Neural progenitor cell (in vitro differentiated cells): ENCODE data around the gene MAP6.

Experiments used
- EZH2 ChIP-seq: fragments of 200-600 bp; sonication (generic); IDR thresholded peaks from 2 replicates; pipeline ENCODE4 v1.6.1; 2017; ENCODE audit warnings: antibody characterized with exemption, mild to moderate bottlenecking, moderate library complexity
- EZH2phosphoT487 ChIP-seq: fragments of 200-600 bp; sonication (generic); IDR thresholded peaks from 2 replicates; pipeline ENCODE4 v1.6.1; 2017; ENCODE audit warnings: antibody characterized with exemption
- TF ChIP-seq, protein P1 (sequence below): fragments of 200-600 bp; sonication (generic); IDR thresholded peaks from 2 replicates; pipeline ENCODE4 v1.5.1; 2017; ENCODE audit warnings: antibody characterized with exemption, mild to moderate bottlenecking

DNA sequence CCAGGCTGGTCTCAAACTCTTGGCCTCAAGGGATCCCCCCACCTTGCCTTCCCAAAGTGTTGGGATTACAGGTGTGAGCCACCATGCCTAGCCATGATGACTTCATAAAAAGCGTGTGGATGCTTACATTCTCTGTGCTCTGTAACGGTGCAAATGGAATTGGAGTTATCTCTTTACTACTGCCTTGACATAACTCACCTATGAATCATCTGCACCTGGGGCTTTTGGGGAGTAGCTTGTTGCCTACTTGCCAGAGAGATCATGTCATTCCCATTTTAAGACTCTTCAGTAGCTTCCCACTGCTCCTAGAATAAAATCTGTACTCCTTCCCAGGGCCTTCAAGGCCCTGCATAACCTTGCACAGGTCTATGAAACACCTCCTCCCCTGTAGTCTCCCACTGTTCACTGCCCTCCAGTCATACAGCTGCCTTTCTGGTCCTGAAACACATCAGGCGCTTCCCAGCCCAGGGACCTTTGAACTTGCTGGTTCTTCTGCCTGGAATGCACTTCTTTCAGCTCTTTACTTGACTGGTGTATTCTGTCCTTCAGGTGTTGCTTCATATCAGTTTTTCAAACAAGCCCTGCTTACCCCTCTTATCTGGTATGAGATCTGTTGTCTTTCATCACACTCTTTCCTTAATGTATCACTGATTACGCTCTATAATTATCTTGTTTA is 29.2 kb upstream of the MAP6 start:
- TF ChIP-seq, protein P1, sequence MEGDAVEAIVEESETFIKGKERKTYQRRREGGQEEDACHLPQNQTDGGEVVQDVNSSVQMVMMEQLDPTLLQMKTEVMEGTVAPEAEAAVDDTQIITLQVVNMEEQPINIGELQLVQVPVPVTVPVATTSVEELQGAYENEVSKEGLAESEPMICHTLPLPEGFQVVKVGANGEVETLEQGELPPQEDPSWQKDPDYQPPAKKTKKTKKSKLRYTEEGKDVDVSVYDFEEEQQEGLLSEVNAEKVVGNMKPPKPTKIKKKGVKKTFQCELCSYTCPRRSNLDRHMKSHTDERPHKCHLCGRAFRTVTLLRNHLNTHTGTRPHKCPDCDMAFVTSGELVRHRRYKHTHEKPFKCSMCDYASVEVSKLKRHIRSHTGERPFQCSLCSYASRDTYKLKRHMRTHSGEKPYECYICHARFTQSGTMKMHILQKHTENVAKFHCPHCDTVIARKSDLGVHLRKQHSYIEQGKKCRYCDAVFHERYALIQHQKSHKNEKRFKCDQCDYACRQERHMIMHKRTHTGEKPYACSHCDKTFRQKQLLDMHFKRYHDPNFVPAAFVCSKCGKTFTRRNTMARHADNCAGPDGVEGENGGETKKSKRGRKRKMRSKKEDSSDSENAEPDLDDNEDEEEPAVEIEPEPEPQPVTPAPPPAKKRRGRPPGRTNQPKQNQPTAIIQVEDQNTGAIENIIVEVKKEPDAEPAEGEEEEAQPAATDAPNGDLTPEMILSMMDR: no peak
- TF ChIP-seq EZH2: no peak
- TF ChIP-seq EZH2phosphoT487: no peak
